Testis (tissue), 2 donors: ENCODE results near the gene UGT3A2.

Experiments
- POLR2A ChIP-seq: fragments of 450-650 bp; IDR thresholded peaks from one replicate; pipeline ENCODE4 v1.6.1; 2017; ENCODE audit warnings: antibody characterized with exemption, mild to moderate bottlenecking, moderate library complexity
- TF ChIP-seq, protein P1 (sequence below), 3 experiments: fragments of 450-650 bp in 2 of 3; fragments of 200-600 bp in 1 of 3; sonication (generic) in 1 of 3; IDR thresholded peaks; one replicate each; pipeline ENCODE4 v1.5.1; 2016 to 2019; ENCODE audit warnings: antibody characterized with exemption in 3 of 3, mild to moderate bottlenecking in 2 of 3, moderate library complexity in 1 of 3

DNA sequence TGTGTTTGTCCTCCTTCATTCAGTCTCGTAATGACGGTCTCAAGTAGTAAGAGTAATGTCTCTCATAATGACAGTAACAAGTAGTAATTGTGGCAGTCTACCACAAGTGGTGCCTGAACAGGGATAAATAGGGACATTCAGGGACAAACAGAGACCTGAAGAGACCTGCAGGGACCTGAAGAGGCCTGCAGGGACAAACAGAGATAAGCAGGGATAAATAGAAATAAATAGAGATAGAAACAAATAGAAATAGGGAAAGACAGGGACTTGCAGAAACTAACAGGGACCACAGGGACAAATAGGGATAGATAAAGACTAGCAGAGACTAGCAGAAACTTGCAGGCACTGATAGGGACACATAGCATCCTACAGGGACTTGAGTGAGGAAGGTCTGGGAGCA lies 7.9 kb downstream of the UGT3A2 start:
- TF ChIP-seq, protein P1, sequence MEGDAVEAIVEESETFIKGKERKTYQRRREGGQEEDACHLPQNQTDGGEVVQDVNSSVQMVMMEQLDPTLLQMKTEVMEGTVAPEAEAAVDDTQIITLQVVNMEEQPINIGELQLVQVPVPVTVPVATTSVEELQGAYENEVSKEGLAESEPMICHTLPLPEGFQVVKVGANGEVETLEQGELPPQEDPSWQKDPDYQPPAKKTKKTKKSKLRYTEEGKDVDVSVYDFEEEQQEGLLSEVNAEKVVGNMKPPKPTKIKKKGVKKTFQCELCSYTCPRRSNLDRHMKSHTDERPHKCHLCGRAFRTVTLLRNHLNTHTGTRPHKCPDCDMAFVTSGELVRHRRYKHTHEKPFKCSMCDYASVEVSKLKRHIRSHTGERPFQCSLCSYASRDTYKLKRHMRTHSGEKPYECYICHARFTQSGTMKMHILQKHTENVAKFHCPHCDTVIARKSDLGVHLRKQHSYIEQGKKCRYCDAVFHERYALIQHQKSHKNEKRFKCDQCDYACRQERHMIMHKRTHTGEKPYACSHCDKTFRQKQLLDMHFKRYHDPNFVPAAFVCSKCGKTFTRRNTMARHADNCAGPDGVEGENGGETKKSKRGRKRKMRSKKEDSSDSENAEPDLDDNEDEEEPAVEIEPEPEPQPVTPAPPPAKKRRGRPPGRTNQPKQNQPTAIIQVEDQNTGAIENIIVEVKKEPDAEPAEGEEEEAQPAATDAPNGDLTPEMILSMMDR (IDR thresholded peaks at IDR 0.05): no peak
- no peak for TF ChIP-seq POLR2A
